HepG2 (cell line): ENCODE measurements around the gene ST14. TPM values are rescaled to one million over a fixed set of nuclear protein-coding genes. Genes with fewer than 3 reads are reported as not detected.

Source experiments
- BHLHE40 ChIP-seq: IDR thresholded peaks from 2 replicates; pipeline ENCODE4 v1.6.1; 2011; ENCODE audit warnings: low read length, improper control_type of control experiment
- DR1 ChIP-seq: sonication (generic); formaldehyde crosslinking; IDR thresholded peaks from 2 replicates; pipeline ENCODE4 v1.8.0; 2021; ENCODE audit warnings: mild to moderate bottlenecking, missing genetic modification reagents, inconsistent platforms
- E2F2 ChIP-seq: sonication (generic); formaldehyde crosslinking; IDR thresholded peaks from 2 replicates; pipeline ENCODE4 v1.4.0; 2020; ENCODE audit warnings: missing genetic modification reagents, borderline replicate concordance
- KIAA2018 ChIP-seq: sonication (generic); formaldehyde crosslinking; IDR thresholded peaks from 2 replicates; pipeline ENCODE4 v1.5.0; 2020; ENCODE audit warnings: mild to moderate bottlenecking, missing genetic modification reagents, borderline replicate concordance
- NFE2L1 ChIP-seq: sonication (generic); formaldehyde crosslinking; IDR thresholded peaks from 2 replicates; pipeline ENCODE4 v1.4.0; 2020; ENCODE audit warnings: missing genetic modification reagents, mild to moderate bottlenecking, borderline replicate concordance
- PCBP1 ChIP-seq: fragments of 200-400 bp; formaldehyde crosslinking; IDR thresholded peaks from 2 replicates; pipeline ENCODE4 v1.6.1; 2017; ENCODE audit warnings: mild to moderate bottlenecking, low read depth, low read length, borderline replicate concordance
- ZNF512 ChIP-seq: sonication (generic); formaldehyde crosslinking; IDR thresholded peaks from 2 replicates; pipeline ENCODE4 v1.4.0; 2020; ENCODE audit warnings: mild to moderate bottlenecking, missing genetic modification reagents
- polyA plus RNA-seq, 8 experiments: library from polyadenylated mRNA; depleted of rRNA in 3 of 8; stranded (reverse) in 7 of 8; unstranded in 1 of 8; fragments of >200 nt; fragmentation: Illumina TruSeq in 4 of 8; extraction: Trizol in 4 of 8; gene quantifications; 2 replicates each; pipeline versions ENCODE4 v1.2.1 to v1.2.3, GENCODE V29; 2011 to 2016; ENCODE audit warnings: low read depth in 4 of 8, missing spikeins in 1 of 8, mixed read lengths in 1 of 8; ENCODE audit not compliant: insufficient read depth in 1 of 8
- total RNA-seq, 5 experiments: library from RNA; depleted of rRNA; stranded (reverse); fragments of >200 nt; fragmentation: Illumina TruSeq; extraction: Trizol; gene quantifications; 2 replicates each; pipeline ENCODE4 v1.2.3, GENCODE V29; 2016; ENCODE audit warnings: low read depth in 1 of 5
- TF ChIP-seq, protein P1 (sequence below): sonication (generic); formaldehyde crosslinking; IDR thresholded peaks from 2 replicates; pipeline ENCODE4 v1.4.0; 2020; ENCODE audit warnings: missing genetic modification reagents

ST14 gene
- total and polyA plus RNA-seq, 2 of the 13 experiments (the other 11 are each of a cell fraction or from before 2014, with no cell fraction given), result 0.88 to 1.4 TPM

- TF ChIP-seq KIAA2018 (CRISPR knock-in tag) (no peak), PCBP1 (no peak), DR1 (no peak), NFE2L1 (CRISPR knock-in tag) (no peak), E2F2 (CRISPR knock-in tag) (no peak), ZNF512 (CRISPR knock-in tag) (no peak), BHLHE40 (no peak)
- TF ChIP-seq, protein P1, sequence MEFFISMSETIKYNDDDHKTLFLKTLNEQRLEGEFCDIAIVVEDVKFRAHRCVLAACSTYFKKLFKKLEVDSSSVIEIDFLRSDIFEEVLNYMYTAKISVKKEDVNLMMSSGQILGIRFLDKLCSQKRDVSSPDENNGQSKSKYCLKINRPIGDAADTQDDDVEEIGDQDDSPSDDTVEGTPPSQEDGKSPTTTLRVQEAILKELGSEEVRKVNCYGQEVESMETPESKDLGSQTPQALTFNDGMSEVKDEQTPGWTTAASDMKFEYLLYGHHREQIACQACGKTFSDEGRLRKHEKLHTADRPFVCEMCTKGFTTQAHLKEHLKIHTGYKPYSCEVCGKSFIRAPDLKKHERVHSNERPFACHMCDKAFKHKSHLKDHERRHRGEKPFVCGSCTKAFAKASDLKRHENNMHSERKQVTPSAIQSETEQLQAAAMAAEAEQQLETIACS, result no peak
- TF ChIP-seq, all 625 proteins: peak for 0
Measured at GRCh38 chr11:130198292-130198691, 38.7 kb downstream of the ST14 start (continued).
